Panc1 (cell line): Measurements from ENCODE around the gene POLR2M. TPM values are rescaled to one million over a fixed set of nuclear protein-coding genes. Genes with fewer than 3 reads are reported as not detected.

ENCODE experiments used
- ATAC-seq: fragments of 200-7000 bp; cut with Tn5 transposase; 2 replicates; pipeline ENCODE4 v1.9.1; 2020; ENCODE audit warnings: mild to moderate bottlenecking, moderate library complexity
- BruUV-seq: library from RNA; stranded (reverse); fragments of 400-500 nt; replicated peaks from 2 replicates; lab custom pipeline; 2021; lab: Mats Ljungman, UMichigan
- CTCF ChIA-PET: fragments of 300-600 bp; sonication (Branson Sonifier 250); formaldehyde crosslinking; loops from one replicate; lab custom pipeline; 2022; ENCODE audit warnings: antibody characterized with exemption; lab: Charles Lee
- POLR2A ChIA-PET: fragments of 300-600 bp; sonication (Branson Sonifier 250); formaldehyde crosslinking; loops from one replicate; lab custom pipeline; 2022; ENCODE audit warnings: antibody characterized with exemption; lab: Charles Lee
- DNase-seq: peaks from one replicate; pipeline ENCODE4 v3.0.0-alpha.2; 2010; ENCODE audit warnings: low read depth, low spot score
- H3K27ac ChIP-seq: 2 replicates; pipeline ENCODE4 v1.5.1; 2011; ENCODE audit warnings: mild to moderate bottlenecking, low read length, inconsistent platforms
- H3K27me3 ChIP-seq: fragments of 200-500 bp; sonication (Bioruptor generic); 2 replicates; pipeline ENCODE4 v1.6.0; 2014; ENCODE audit warnings: low read length, inconsistent platforms; ENCODE audit not compliant: control insufficient read depth, insufficient read depth
- H3K36me3 ChIP-seq: fragments of 200-500 bp; sonication (Bioruptor generic); 2 replicates; pipeline ENCODE4 v1.5.1; 2014; ENCODE audit warnings: inconsistent platforms, mild to moderate bottlenecking, low read length, moderate library complexity; ENCODE audit not compliant: control insufficient read depth, insufficient read depth
- H3K4me1 ChIP-seq: 2 replicates; pipeline ENCODE4 v1.5.1; 2011; ENCODE audit warnings: inconsistent platforms, mild to moderate bottlenecking, low read length, moderate library complexity; ENCODE audit not compliant: control insufficient read depth, insufficient read depth
- H3K4me3 ChIP-seq, 2 experiments: 2 replicates each; pipeline ENCODE4 v1.5.1; 2011 to 2012; ENCODE audit warnings: low read depth in 2 of 2, low read length in 2 of 2, mild to moderate bottlenecking in 2 of 2, inconsistent platforms in 1 of 2, moderate library complexity in 1 of 2
- H3K9me3 ChIP-seq: fragments of 200-500 bp; sonication (Bioruptor generic); 2 replicates; pipeline ENCODE4 v1.5.1; 2014; ENCODE audit warnings: low read depth, mild to moderate bottlenecking, inconsistent platforms, low read length, moderate library complexity; ENCODE audit not compliant: control insufficient read depth, insufficient read depth
- POLR2AphosphoS5 ChIP-seq: IDR thresholded peaks from 2 replicates; pipeline ENCODE4 v1.6.1; 2012; ENCODE audit warnings: mild to moderate bottlenecking, low read depth, low read length, moderate library complexity
- SIN3A ChIP-seq: IDR thresholded peaks from 2 replicates; pipeline ENCODE4 v1.6.1; 2012; ENCODE audit warnings: low read depth, mild to moderate bottlenecking, low read length, moderate library complexity, borderline replicate concordance; ENCODE audit not compliant: insufficient read depth
- TCF7L2 ChIP-seq: IDR thresholded peaks from 2 replicates; pipeline ENCODE4 v1.6.1; 2011; ENCODE audit warnings: mild to moderate bottlenecking, low read depth, low read length, inconsistent platforms
- in situ Hi-C: cut with HindIII; loops from 2 replicates; pipeline ENCODE4 v1.10.0; 2016; ENCODE audit warnings: low sequenced_read_pairs, low pct_unique_long_range_greater_than_20kb
- intact Hi-C: fragments of 100-400 bp; cut with micrococcal nuclease; formaldehyde crosslinking; loops from one replicate; pipeline ENCODE4 v1.10.0; 2022; ENCODE audit not compliant: unreplicated experiment
- total RNA-seq: library from RNA; stranded (reverse); gene quantifications from one replicate; pipeline ENCODE4 v1.2.1, GENCODE V29; 2021; ENCODE audit not compliant: unreplicated experiment
- TF ChIP-seq, protein P1 (sequence below): fragments of 450-650 bp; IDR thresholded peaks from 2 replicates; pipeline ENCODE4 v1.5.1; 2017; ENCODE audit warnings: mild to moderate bottlenecking
- TF ChIP-seq, protein P2 (sequence below), 2 experiments: IDR thresholded peaks; 2 replicates each; pipeline ENCODE4 v1.6.1; 2011 to 2012; ENCODE audit warnings: low read depth in 2 of 2, control low read depth in 1 of 2, low read length in 1 of 2, mild to moderate bottlenecking in 1 of 2, moderate library complexity in 1 of 2; ENCODE audit not compliant: insufficient read depth in 1 of 2

The POLR2M gene
- total RNA-seq, 1 experiment from 2014 or later = 76.6 TPM

DNA sequence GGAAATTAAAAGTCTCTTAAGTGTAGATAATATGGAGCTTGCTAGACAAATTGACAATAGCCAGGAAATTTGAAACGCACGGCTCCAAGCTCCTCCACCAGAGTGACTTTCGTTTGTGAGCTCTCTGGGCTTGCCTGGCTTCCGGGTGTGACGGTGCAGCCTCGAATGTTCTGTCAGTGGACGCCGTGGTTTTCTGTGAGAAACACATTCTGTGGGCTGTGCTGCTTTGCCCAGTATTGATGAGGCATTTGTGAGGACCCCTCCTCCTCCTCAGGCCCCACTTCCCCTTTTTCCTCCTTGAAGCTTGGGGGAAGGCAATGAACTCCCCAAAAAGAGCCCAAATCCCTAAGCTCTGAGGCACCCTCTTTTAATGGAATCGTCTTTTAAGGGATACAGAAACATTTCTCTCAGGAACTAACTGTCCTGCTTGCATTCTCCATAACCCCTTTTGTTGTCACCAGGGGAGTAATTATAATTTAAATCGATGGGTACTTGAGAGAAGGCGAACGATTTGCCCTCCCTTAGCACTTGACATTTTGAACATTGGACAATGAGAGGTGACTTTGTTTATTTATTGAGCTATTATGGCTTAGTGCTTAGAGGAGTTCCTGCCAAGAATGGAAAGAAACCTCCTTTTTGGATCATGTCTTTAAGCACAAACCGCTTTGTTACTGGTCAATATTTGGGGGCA, 40.8 kb downstream of the POLR2M start:
- TF ChIP-seq POLR2AphosphoS5 (no peak), TCF7L2 (no peak), SIN3A (no peak)
- TF ChIP-seq, protein P1, sequence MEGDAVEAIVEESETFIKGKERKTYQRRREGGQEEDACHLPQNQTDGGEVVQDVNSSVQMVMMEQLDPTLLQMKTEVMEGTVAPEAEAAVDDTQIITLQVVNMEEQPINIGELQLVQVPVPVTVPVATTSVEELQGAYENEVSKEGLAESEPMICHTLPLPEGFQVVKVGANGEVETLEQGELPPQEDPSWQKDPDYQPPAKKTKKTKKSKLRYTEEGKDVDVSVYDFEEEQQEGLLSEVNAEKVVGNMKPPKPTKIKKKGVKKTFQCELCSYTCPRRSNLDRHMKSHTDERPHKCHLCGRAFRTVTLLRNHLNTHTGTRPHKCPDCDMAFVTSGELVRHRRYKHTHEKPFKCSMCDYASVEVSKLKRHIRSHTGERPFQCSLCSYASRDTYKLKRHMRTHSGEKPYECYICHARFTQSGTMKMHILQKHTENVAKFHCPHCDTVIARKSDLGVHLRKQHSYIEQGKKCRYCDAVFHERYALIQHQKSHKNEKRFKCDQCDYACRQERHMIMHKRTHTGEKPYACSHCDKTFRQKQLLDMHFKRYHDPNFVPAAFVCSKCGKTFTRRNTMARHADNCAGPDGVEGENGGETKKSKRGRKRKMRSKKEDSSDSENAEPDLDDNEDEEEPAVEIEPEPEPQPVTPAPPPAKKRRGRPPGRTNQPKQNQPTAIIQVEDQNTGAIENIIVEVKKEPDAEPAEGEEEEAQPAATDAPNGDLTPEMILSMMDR = no peak
- TF ChIP-seq, protein P2, sequence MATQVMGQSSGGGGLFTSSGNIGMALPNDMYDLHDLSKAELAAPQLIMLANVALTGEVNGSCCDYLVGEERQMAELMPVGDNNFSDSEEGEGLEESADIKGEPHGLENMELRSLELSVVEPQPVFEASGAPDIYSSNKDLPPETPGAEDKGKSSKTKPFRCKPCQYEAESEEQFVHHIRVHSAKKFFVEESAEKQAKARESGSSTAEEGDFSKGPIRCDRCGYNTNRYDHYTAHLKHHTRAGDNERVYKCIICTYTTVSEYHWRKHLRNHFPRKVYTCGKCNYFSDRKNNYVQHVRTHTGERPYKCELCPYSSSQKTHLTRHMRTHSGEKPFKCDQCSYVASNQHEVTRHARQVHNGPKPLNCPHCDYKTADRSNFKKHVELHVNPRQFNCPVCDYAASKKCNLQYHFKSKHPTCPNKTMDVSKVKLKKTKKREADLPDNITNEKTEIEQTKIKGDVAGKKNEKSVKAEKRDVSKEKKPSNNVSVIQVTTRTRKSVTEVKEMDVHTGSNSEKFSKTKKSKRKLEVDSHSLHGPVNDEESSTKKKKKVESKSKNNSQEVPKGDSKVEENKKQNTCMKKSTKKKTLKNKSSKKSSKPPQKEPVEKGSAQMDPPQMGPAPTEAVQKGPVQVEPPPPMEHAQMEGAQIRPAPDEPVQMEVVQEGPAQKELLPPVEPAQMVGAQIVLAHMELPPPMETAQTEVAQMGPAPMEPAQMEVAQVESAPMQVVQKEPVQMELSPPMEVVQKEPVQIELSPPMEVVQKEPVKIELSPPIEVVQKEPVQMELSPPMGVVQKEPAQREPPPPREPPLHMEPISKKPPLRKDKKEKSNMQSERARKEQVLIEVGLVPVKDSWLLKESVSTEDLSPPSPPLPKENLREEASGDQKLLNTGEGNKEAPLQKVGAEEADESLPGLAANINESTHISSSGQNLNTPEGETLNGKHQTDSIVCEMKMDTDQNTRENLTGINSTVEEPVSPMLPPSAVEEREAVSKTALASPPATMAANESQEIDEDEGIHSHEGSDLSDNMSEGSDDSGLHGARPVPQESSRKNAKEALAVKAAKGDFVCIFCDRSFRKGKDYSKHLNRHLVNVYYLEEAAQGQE (IDR thresholded peaks at IDR 0.05; ENCODE audit: insufficient read depth in 1 of 2, low read depth in 2 of 2, low read length in 1 of 2) = no peak
- Histone ChIP-seq H3K27ac (no peak overlapping the region), H3K4me3 (no peak overlapping the region), H3K36me3 (no peaks in the 10 kb centered on the region), H3K27me3 (0 out of 2 replicates have a peak, but pooled peaks cover 3% of the 10 kb centered on the region), H3K9me3 (no peaks in the 10 kb centered on the region), H3K4me1 (no peaks in the 10 kb centered on the region)
- intact Hi-C loops (no loop called here), in situ Hi-C loops (no loop called here)
- DNase-seq (no peak), ATAC-seq (no peak)
- no TSS peak for BruUV-seq
- CTCF ChIA-PET = no interaction called here
- POLR2A ChIA-PET = no interaction called here

DNA sequence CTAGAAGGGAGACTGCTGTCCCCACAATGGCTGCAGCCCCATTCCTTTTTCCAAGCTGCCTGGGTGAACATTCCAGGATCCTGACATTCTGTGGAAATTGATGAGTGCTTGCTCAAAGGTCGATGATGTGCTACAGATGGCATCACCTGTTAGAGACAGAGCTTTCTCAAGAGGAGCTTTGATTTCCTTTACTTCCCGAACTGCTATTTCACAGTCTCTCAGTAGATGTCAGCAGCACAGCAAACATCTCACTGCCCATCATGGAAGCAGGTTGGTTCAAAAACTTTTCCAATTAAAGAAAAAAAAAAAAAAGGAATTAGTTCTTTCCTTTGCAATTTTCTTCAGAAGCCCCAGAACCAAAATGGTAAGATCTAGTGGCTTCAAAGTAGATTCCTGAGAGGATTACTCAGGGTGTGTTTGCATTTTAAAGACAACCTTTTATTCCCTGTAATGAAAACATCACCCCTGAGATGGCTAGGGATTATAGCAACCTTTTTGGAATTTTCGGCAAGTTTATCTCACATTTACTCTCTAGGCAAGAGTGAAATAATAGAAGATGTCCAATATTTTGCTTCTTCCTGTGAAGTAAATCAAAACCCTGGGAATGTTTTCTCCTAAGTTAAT, 44.8 kb downstream of the POLR2M start:
- TF ChIP-seq SIN3A (no peak), POLR2AphosphoS5 (no peak), TCF7L2 (no peak)
- TF ChIP-seq, protein P1 = peak; percentile 69
- TF ChIP-seq, protein P2 (IDR thresholded peaks at IDR 0.05; ENCODE audit: insufficient read depth in 1 of 2, low read depth in 2 of 2, low read length in 1 of 2) = no peak
- H3K36me3 ChIP-seq = no peaks in the 10 kb centered on the region
- no peak for DNase-seq
- ATAC-seq = no peak
- 0 out of 2 replicates have a peak, but pooled peaks cover 3% of the 10 kb centered on the region for H3K27me3 ChIP-seq
- BruUV-seq = no TSS peak
- intact Hi-C loops = loop anchor here (2.0 kb wide), 1 partner anchor 110 kb away; no protein-coding TSS in a partner anchor
- H3K4me3 ChIP-seq = no peak overlapping the region
- no peaks in the 10 kb centered on the region for H3K4me1 ChIP-seq
- POLR2A ChIA-PET = interaction anchor here (0.7 kb wide), 1 partner anchor 1360 kb away, joined by 8 read pairs; no protein-coding TSS in a partner anchor
- CTCF ChIA-PET = interaction anchor here (0.5 to 2.0 kb wide), 16 partner anchors 16 to 1189 kb away, joined by 3 to 32 read pairs (median 6); no protein-coding TSS in a partner anchor
- H3K9me3 ChIP-seq = no peaks in the 10 kb centered on the region
- in situ Hi-C loops = no loop called here
- H3K27ac ChIP-seq = no peak overlapping the region
